Thoracic aorta (tissue), 2 donors: Measurements from ENCODE around the gene LRP1B. TPM values are rescaled to one million over a fixed set of nuclear protein-coding genes. Genes with fewer than 3 reads are reported as not detected.

Source experiments
- ATAC-seq: fragments of 150-250 bp; one replicate; pipeline ENCODE4 v1.8.0; 2017; ENCODE audit warnings: low read depth; ENCODE audit not compliant: insufficient number of reproducible peaks, low FRiP score
- DNase-seq: peaks from one replicate; pipeline ENCODE4 v3.0.0-alpha.2; 2020; ENCODE audit warnings: low spot score
- H3K27ac ChIP-seq, 2 donors: fragments of 200-600 bp; sonication (generic); 1 replicate in 1 of 2; 2 replicates in 1 of 2; pipeline ENCODE4 v1.5.1; 2016; ENCODE audit warnings: mild to moderate bottlenecking in 2 of 2, moderate library complexity in 2 of 2
- H3K27me3 ChIP-seq: fragments of 200-600 bp; sonication (generic); replicated peaks from 2 replicates; pipeline ENCODE4 v1.6.0; 2016; ENCODE audit warnings: mild to moderate bottlenecking; ENCODE audit not compliant: insufficient read depth
- H3K36me3 ChIP-seq: fragments of 200-600 bp; sonication (generic); one replicate; pipeline ENCODE4 v1.5.1; 2016
- H3K4me1 ChIP-seq, 2 donors: fragments of 200-600 bp; sonication (generic); 1 replicate in 1 of 2; 2 replicates in 1 of 2; pipeline versions ENCODE4 v1.5.1 to v1.6.0; 2016; ENCODE audit warnings: low read depth in 2 of 2, mild to moderate bottlenecking in 1 of 2; ENCODE audit not compliant: control insufficient read depth in 1 of 2
- H3K4me3 ChIP-seq: fragments of 200-600 bp; sonication (generic); 2 replicates; pipeline ENCODE4 v1.5.1; 2016; ENCODE audit warnings: mild to moderate bottlenecking
- H3K9me3 ChIP-seq: fragments of 200-600 bp; sonication (generic); 2 replicates; pipeline ENCODE4 v1.5.1; 2016
- CTCF ChIP-seq: fragments of 200-600 bp; sonication (generic); IDR thresholded peaks from one replicate; pipeline ENCODE4 v1.5.1; 2019; ENCODE audit warnings: antibody characterized with exemption
- total RNA-seq, 2 donors: library from RNA; depleted of rRNA; stranded (reverse); fragments of >200 nt; gene quantifications; one replicate each; pipeline versions ENCODE4 v1.1.0 to v1.2.3, GENCODE V29; 2016

The LRP1B gene
- total RNA-seq, 2 donors from 2014 or later = 0.27 to 0.28 TPM

GRCh38 chr2:140356697-140357096 lies 1774.1 kb downstream of the LRP1B start:
- no peaks in the 10 kb centered on the region for H3K4me1 ChIP-seq
- H3K4me3 ChIP-seq = no peak overlapping the region
- TF ChIP-seq CTCF = no peak
- no peak for DNase-seq
- H3K36me3 ChIP-seq = no peaks in the 10 kb centered on the region
- H3K27ac ChIP-seq = no peak overlapping the region
- H3K27me3 ChIP-seq = no peaks in the 10 kb centered on the region
- no peak for ATAC-seq
- no peaks in the 10 kb centered on the region for H3K9me3 ChIP-seq

- H3K4me1 ChIP-seq = no peaks in the 10 kb centered on the region
- no peak overlapping the region for H3K27ac ChIP-seq
- no peaks in the 10 kb centered on the region for H3K27me3 ChIP-seq
- no peaks in the 10 kb centered on the region for H3K36me3 ChIP-seq
- TF ChIP-seq CTCF = no peak
- DNase-seq = no peak
- no peaks in the 10 kb centered on the region for H3K9me3 ChIP-seq
- no peak for ATAC-seq
- no peak overlapping the region for H3K4me3 ChIP-seq
These were observed 1775.2 kb downstream of the LRP1B start for GRCh38 chr2:140355511-140356090.

GRCh38 chr2:140354544-140354943 lies 1776.3 kb downstream of the LRP1B start:
- H3K4me3 ChIP-seq = no peak overlapping the region
- no peak for DNase-seq
- no peaks in the 10 kb centered on the region for H3K36me3 ChIP-seq
- no peaks in the 10 kb centered on the region for H3K27me3 ChIP-seq
- H3K4me1 ChIP-seq = no peaks in the 10 kb centered on the region
- no peaks in the 10 kb centered on the region for H3K9me3 ChIP-seq
- no peak overlapping the region for H3K27ac ChIP-seq
- TF ChIP-seq CTCF = no peak
- ATAC-seq = no peak

DNA sequence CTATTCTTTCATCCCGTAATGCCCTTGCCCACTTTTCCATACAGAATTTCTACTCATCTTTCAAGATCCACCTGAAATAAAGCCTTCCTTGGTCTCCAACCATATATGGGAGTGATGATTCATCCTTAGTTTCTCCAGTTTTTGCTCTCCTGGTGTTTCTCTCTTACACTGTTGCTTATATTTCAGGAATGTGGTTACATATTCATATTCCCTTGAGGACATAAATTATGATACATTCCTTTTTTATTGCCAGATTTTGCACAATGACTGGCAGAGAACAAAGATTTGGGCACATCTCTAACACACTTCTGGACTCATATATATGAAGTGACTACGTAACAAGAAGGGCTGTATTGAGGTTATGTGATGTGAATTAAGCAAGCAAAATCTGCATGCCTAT lies 1777.3 kb downstream of the LRP1B start:
- H3K36me3 ChIP-seq = no peaks in the 10 kb centered on the region
- DNase-seq = no peak
- no peak for ATAC-seq

DNA sequence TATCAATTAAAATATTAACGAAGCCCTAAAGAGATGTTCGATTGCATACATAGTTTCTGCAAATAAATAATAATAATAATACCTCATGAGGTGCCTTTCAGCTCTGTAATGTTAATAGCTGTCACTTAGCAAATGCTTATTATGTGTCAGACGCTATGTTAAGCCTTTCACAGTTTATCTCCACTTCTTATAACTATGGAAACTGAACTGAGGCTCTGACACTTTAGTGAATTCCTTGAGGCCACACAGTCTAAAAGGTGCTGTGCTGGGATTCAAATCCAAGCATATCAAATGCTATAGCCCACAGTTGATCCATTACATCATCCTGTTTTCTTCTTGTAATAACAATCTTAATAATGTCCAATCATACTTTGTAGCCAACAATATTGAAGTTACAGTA lies 1779.1 kb downstream of the LRP1B start:
- TF ChIP-seq CTCF = no peak
- Histone ChIP-seq H3K27me3 (no peaks in the 10 kb centered on the region), H3K4me3 (no peak overlapping the region), H3K27ac (no peak overlapping the region), H3K36me3 (no peaks in the 10 kb centered on the region), H3K9me3 (no peaks in the 10 kb centered on the region), H3K4me1 (no peaks in the 10 kb centered on the region)
- ATAC-seq (no peak), DNase-seq (no peak)

More for the DNA sequence above, 1777.3 kb downstream of the LRP1B start:
- no peak for TF ChIP-seq CTCF
- no peak overlapping the region for H3K4me3 ChIP-seq
- no peaks in the 10 kb centered on the region for H3K27me3 ChIP-seq
- H3K9me3 ChIP-seq = no peaks in the 10 kb centered on the region
- no peak overlapping the region for H3K27ac ChIP-seq
- H3K4me1 ChIP-seq = no peaks in the 10 kb centered on the region
